ENCODE measurements around the gene NRXN3.
"Not testable (repeated sequence)": the region's sequence is repeated elsewhere in the genome, so short reads cannot be mapped to it uniquely, and the experiment has no call there.

The NRXN3 gene

GRCh38 chr14:79766511-79766910 lies 1596.3 kb downstream of the NRXN3 start:
- H4K20me1 ChIP-seq (ENCODE audit: insufficient read depth, low read length) = no peaks in the 10 kb centered on the region
- TF ChIP-seq CTCF (IDR thresholded peaks at IDR 0.05; ENCODE audit: low read length) (no peak), EZH2 (IDR thresholded peaks at IDR 0.05; ENCODE audit: borderline replicate concordance, low read length) (no peak)
- no peaks in the 10 kb centered on the region for H3K27me3 ChIP-seq (ENCODE audit: insufficient read depth, low read length)
- no peaks in the 10 kb centered on the region for H3K9me3 ChIP-seq (ENCODE audit: low read length)
- no peak overlapping the region for H3K27ac ChIP-seq (ENCODE audit: low read depth, low read length, poor library complexity, severe bottlenecking)
- H3K36me3 ChIP-seq (ENCODE audit: insufficient read depth, low read length) = no peaks in the 10 kb centered on the region
- no peak overlapping the region for H2AFZ ChIP-seq (ENCODE audit: low read length)
- H3K4me2 ChIP-seq (ENCODE audit: low read length) = no peak overlapping the region
- H3K4me3 ChIP-seq (ENCODE audit: low read depth, low read length, poor library complexity, severe bottlenecking) = no peak overlapping the region
- no peaks in the 10 kb centered on the region for H3K79me2 ChIP-seq (ENCODE audit: insufficient read depth, low read length)
- no peaks in the 10 kb centered on the region for H3K9me2 ChIP-seq (ENCODE audit: low read depth, low read length)
- no peaks in the 10 kb centered on the region for H3K4me1 ChIP-seq (ENCODE audit: insufficient read depth, low read length, severe bottlenecking)
- H3K9ac ChIP-seq (ENCODE audit: low read length) = no peak overlapping the region
- H3F3A ChIP-seq (ENCODE audit: insufficient read depth, low read length) = no peaks in the 10 kb centered on the region

GRCh38 chr14:79767251-79767650 lies 1597.1 kb downstream of the NRXN3 start:
- TF ChIP-seq CTCF (IDR thresholded peaks at IDR 0.05; ENCODE audit: low read length) (no peak), EZH2 (IDR thresholded peaks at IDR 0.05; ENCODE audit: borderline replicate concordance, low read length) (no peak)
- H3K9me3 ChIP-seq (ENCODE audit: low read length) = no peaks in the 10 kb centered on the region

GRCh38 chr14:79767721-79768120 lies 1597.5 kb downstream of the NRXN3 start:
- not testable (repeated sequence) for H3F3A ChIP-seq (ENCODE audit: insufficient read depth, low read length); H3K4me2 ChIP-seq (ENCODE audit: low read length); H4K20me1 ChIP-seq (ENCODE audit: insufficient read depth, low read length); H3K79me2 ChIP-seq (ENCODE audit: insufficient read depth, low read length); H3K9me3 ChIP-seq (ENCODE audit: low read length); H2AFZ ChIP-seq (ENCODE audit: low read length); H3K36me3 ChIP-seq (ENCODE audit: insufficient read depth, low read length); H3K4me1 ChIP-seq (ENCODE audit: insufficient read depth, low read length, severe bottlenecking); H3K4me3 ChIP-seq (ENCODE audit: low read depth, low read length, poor library complexity, severe bottlenecking); H3K27me3 ChIP-seq (ENCODE audit: insufficient read depth, low read length); H3K9me2 ChIP-seq (ENCODE audit: low read depth, low read length); H3K27ac ChIP-seq (ENCODE audit: low read depth, low read length, poor library complexity, severe bottlenecking); H3K9ac ChIP-seq (ENCODE audit: low read length)

More at GRCh38 chr14:79767251-79767650, 1597.1 kb downstream of the NRXN3 start:
- H3K36me3 ChIP-seq (ENCODE audit: insufficient read depth, low read length) = no peaks in the 10 kb centered on the region
- no peak overlapping the region for H3K9ac ChIP-seq (ENCODE audit: low read length)
- no peak overlapping the region for H3K27ac ChIP-seq (ENCODE audit: low read depth, low read length, poor library complexity, severe bottlenecking)
- H3K4me2 ChIP-seq (ENCODE audit: low read length) = no peak overlapping the region
- no peaks in the 10 kb centered on the region for H3F3A ChIP-seq (ENCODE audit: insufficient read depth, low read length)
- H2AFZ ChIP-seq (ENCODE audit: low read length) = no peak overlapping the region
- no peak overlapping the region for H3K4me3 ChIP-seq (ENCODE audit: low read depth, low read length, poor library complexity, severe bottlenecking)
- H3K9me2 ChIP-seq (ENCODE audit: low read depth, low read length) = no peaks in the 10 kb centered on the region
- H3K27me3 ChIP-seq (ENCODE audit: insufficient read depth, low read length) = no peaks in the 10 kb centered on the region
- H4K20me1 ChIP-seq (ENCODE audit: insufficient read depth, low read length) = no peaks in the 10 kb centered on the region
- no peaks in the 10 kb centered on the region for H3K79me2 ChIP-seq (ENCODE audit: insufficient read depth, low read length)
- H3K4me1 ChIP-seq (ENCODE audit: insufficient read depth, low read length, severe bottlenecking) = no peaks in the 10 kb centered on the region

GRCh38 chr14:79781882-79782281 lies 1611.7 kb downstream of the NRXN3 start:
- no peak overlapping the region for H3K9ac ChIP-seq (ENCODE audit: low read length)
- no peaks in the 10 kb centered on the region for H3K79me2 ChIP-seq (ENCODE audit: insufficient read depth, low read length)
- H3K27ac ChIP-seq (ENCODE audit: low read depth, low read length, poor library complexity, severe bottlenecking) = no peak overlapping the region
- H3K9me2 ChIP-seq (ENCODE audit: low read depth, low read length) = no peaks in the 10 kb centered on the region
- TF ChIP-seq CTCF (IDR thresholded peaks at IDR 0.05; ENCODE audit: low read length) (no peak), EZH2 (IDR thresholded peaks at IDR 0.05; ENCODE audit: borderline replicate concordance, low read length) (no peak)
- no peaks in the 10 kb centered on the region for H3K9me3 ChIP-seq (ENCODE audit: low read length)
- H3K4me2 ChIP-seq (ENCODE audit: low read length) = no peak overlapping the region
- H4K20me1 ChIP-seq (ENCODE audit: insufficient read depth, low read length) = no peaks in the 10 kb centered on the region
- H2AFZ ChIP-seq (ENCODE audit: low read length) = no peak overlapping the region
- no peaks in the 10 kb centered on the region for H3K27me3 ChIP-seq (ENCODE audit: insufficient read depth, low read length)
- H3K36me3 ChIP-seq (ENCODE audit: insufficient read depth, low read length) = no peaks in the 10 kb centered on the region
- no peak overlapping the region for H3K4me3 ChIP-seq (ENCODE audit: low read depth, low read length, poor library complexity, severe bottlenecking)
- no peaks in the 10 kb centered on the region for H3K4me1 ChIP-seq (ENCODE audit: insufficient read depth, low read length, severe bottlenecking)
- no peaks in the 10 kb centered on the region for H3F3A ChIP-seq (ENCODE audit: insufficient read depth, low read length)

All from OCI-LY1 (cell line).